AG08395 (cell line): ENCODE measurements around the gene HOOK2.

Source experiments
- DNase-seq: peaks from one replicate; pipeline ENCODE4 v3.0.0; 2012; ENCODE audit warnings: mixed read lengths, low spot score

HOOK2 gene

GRCh38 chr19:12794196-12794941 lies 19.0 kb upstream of the HOOK2 start:
- peak; percentile 2 for DNase-seq

GRCh38 chr19:12793290-12794195 lies 18.2 kb upstream of the HOOK2 start:
- DNase-seq, result peak; percentile 97

- no peak for DNase-seq
Observed at GRCh38 chr19:12792853-12793289, 17.5 kb upstream of the HOOK2 start.

- DNase-seq, result peak; percentile 2
Observed at GRCh38 chr19:12792051-12792852, 16.9 kb upstream of the HOOK2 start.

GRCh38 chr19:12791345-12792050 lies 16.1 kb upstream of the HOOK2 start, which contains the start of gene JUNB:
Gene JUNB, plus strand, starts transcription at chr19:12791486. Its CDS starts 286 bp downstream, at chr19:12791772.
- peak; percentile 93 for DNase-seq

- DNase-seq, result peak; percentile 1
Observed at GRCh38 chr19:12790628-12791344, 15.4 kb upstream of the HOOK2 start.

GRCh38 chr19:12789904-12790619 lies 14.7 kb upstream of the HOOK2 start:
- DNase-seq, result peak; percentile 95

GRCh38 chr19:12789098-12789903 lies 13.9 kb upstream of the HOOK2 start:
- DNase-seq, result peak; percentile 3

- DNase-seq, result peak; percentile 55
Observed at GRCh38 chr19:12788682-12789097, 13.3 kb upstream of the HOOK2 start.

- no peak for DNase-seq
Observed at GRCh38 chr19:12788042-12788681, 12.8 kb upstream of the HOOK2 start.

GRCh38 chr19:12787458-12787857 lies 12.1 kb upstream of the HOOK2 start:
- DNase-seq, result no peak

GRCh38 chr19:12786952-12787351 lies 11.6 kb upstream of the HOOK2 start:
- DNase-seq, result no peak

GRCh38 chr19:12786141-12786870 lies 11.0 kb upstream of the HOOK2 start:
- no peak for DNase-seq

- no peak for DNase-seq
Observed at GRCh38 chr19:12785431-12786031, 10.2 kb upstream of the HOOK2 start.

GRCh38 chr19:12784871-12785430 lies 9.6 kb upstream of the HOOK2 start:
- no peak for DNase-seq

GRCh38 chr19:12784394-12784870 lies 9.1 kb upstream of the HOOK2 start:
- no peak for DNase-seq

- no peak for DNase-seq
Observed at GRCh38 chr19:12783849-12784393, 8.6 kb upstream of the HOOK2 start.
